ENCODE data around the gene HTR6.

HTR6 gene

GRCh38 chr1:19657511-19657910, 7.2 kb upstream of the HTR6 start:
- no peak for DNase-seq

DNA sequence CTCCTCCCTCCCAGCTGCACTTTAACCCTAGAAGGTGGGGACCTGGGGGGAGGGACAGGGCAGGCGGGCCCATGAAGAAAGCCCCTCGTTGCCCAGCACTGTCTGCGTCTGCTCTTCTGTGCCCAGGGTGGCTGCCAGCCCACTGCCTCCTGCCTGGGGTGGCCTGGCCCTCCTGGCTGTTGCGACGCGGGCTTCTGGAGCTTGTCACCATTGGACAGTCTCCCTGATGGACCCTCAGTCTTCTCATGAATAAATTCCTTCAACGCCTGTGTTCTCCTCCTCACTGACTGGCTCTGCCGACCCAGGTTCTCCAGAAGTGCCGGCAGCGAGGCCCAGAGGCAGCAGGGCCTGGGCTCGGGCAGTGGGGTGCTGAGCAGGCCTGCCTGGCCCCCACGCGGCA, 6.5 kb upstream of the HTR6 start:
- no peak for DNase-seq

DNA sequence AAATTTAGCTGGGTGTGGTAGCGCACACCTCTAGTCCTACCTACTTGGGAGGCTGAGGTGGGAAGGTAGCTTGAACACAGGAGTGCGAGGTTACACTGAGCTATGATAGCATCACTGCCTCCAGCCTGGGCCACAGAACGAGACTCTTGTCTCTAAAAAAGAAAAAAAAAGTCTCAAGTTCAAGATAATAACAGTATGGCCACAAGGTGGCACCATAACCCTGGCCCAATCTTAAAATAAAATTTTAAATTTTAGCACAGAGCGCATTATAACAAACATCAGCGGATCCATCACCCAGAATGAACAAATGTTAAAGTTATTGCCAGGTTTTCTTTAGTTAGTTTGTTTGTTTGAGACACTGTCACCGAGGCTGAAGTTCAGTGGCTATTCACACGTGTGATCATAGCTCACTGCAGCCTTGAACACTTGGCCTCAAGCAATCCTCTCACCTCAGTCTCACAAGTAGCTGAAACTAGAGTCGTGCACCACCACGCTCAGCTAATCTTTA, 2.9 kb upstream of the HTR6 start:
- DNase-seq: no peak

DNA sequence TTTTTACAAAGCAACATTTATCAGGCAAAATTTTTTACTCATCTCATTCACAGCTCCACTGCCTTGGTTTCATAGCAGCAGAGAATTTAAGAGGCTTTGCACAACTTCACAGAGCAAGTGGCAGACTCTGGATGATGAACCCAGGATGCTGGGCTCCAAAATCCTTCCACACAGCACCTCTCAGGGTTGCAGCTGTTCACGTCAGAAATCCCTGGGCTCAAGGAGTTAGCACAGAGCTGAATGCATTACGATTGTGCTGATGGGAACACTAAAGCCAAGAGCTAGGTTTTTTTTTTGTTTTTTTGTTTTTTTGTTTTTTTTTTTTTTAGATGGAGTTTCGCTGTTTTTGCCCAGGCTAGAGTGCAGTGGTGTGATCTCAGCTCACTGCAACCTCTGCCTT, 2.4 kb upstream of the HTR6 start:
- DNase-seq: no peak

- no peak for DNase-seq
Measured at GRCh38 chr1:19665186-19665495, 466 bp downstream of the HTR6 start.

- no peak for DNase-seq
Measured at GRCh38 chr1:19665496-19666465, 1.1 kb downstream of the HTR6 start.

DNA sequence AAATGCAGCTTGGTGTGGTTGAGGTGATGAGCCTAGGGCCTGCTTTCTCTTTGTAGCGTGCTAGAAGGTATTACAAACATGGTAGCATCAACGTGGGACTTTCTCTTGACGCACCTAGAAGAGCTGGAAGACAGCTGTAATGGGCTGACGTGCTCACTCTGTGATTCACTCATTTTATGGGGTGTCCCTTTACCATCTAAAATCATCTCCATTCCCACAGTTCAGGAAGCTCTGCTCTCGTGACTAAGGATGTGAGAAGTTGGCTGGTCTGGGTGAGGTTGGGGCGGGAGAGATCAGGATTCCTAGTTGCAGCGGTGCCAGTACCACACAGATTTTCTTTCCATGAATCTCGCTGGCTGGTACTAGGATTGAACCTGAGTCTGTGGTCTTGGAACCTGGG, 4.2 kb downstream of the HTR6 start:
- no peak for DNase-seq

GRCh38 chr1:19670787-19671186, 6.1 kb downstream of the HTR6 start:
- no peak for DNase-seq

GRCh38 chr1:19672237-19672636, 7.6 kb downstream of the HTR6 start:
- no peak for DNase-seq

- no peak for DNase-seq
Measured at GRCh38 chr1:19675797-19676196, 11.1 kb downstream of the HTR6 start.

GRCh38 chr1:19676438-19676922, 11.8 kb downstream of the HTR6 start:
- no peak for DNase-seq

DNA sequence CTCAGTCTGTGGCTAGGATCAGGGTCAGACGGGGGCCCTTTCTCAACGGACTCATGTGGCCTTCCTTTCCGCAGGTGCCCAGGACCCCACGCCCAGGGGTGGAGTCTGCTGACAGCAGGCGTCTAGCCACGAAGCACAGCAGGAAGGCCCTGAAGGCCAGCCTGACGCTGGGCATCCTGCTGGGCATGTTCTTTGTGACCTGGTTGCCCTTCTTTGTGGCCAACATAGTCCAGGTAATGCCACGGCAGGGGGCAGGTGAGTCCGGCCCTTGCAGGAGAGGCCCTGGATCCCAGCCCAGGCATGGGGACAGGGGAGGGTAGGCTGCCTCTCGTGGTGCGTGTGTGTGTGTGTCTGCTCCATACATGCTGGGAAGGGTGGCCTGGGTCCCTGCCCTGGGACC, 13.8 kb downstream of the HTR6 start:
- no peak for DNase-seq

DNA sequence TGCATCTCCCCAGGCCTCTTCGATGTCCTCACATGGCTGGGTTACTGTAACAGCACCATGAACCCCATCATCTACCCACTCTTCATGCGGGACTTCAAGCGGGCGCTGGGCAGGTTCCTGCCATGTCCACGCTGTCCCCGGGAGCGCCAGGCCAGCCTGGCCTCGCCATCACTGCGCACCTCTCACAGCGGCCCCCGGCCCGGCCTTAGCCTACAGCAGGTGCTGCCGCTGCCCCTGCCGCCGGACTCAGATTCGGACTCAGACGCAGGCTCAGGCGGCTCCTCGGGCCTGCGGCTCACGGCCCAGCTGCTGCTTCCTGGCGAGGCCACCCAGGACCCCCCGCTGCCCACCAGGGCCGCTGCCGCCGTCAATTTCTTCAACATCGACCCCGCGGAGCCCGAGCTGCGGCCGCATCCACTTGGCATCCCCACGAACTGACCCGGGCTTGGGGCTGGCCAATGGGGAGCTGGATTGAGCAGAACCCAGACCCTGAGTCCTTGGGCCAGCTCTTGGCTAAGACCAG, 14.3 kb downstream of the HTR6 start:
- DNase-seq: no peak

GRCh38 chr1:19679691-19680090, 15.0 kb downstream of the HTR6 start:
- no peak for DNase-seq

- no peak for DNase-seq
Measured at GRCh38 chr1:19680644-19681043, 16.0 kb downstream of the HTR6 start.

DNA sequence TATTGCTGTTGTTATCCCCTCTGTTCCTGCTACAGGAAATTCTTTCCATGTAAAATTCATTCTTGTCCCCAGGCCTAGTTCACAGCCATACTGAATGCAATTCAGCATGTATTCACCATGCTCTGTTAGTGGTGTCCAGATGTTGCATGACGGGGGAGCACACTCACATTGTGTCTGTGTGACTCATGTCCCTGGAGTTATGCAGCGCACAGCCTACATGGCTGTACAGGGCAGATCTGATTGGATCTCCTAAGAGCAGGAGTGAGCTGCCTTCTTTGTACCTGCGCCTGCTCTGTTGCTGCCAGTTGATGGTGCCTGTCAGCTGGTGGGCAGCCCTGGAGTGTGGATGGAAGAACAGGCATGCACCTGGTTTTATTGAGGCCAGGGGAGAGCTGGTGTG, 17.6 kb downstream of the HTR6 start:
- no peak for DNase-seq

DNA sequence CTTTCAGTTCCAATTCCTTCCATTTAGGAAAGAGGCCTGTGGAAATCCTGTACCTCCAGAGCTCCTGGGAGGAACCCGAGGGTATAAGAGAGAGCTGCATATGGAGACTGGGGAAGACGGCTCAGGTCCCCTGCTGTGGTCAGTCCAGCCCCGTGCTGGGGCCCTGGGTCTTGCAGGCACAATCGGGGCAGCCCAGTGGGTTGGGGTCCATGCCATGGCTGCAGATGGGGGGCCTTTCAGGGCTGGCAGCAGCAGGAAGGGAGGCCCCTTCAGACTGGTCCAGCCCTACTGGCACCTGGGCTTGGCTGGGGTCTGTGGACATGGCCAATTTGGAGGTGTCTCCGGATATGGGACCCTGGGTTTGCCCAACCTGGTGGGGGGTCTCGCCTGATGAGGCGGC, 18.2 kb downstream of the HTR6 start:
- no peak for DNase-seq

DNA sequence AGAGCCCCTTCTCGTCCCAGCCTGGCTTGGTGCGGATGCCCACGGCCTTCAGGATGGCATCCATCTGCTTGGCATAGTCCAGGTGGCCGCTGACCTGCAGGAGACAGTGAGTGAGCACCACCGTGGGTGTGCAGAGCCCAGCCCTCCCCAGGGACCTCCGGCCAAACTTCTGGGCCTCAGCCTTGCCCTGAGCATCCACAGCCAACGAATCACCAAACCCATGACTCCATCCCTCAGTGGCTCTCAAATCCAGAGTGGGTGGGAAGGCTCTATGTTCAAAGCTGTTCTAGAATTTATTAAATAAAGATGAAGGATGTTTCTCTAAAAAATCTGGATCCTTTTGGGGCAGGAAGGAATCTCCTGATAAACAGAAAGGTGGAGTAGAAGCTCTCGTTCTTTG, 18.7 kb downstream of the HTR6 start:
- no peak for DNase-seq

- DNase-seq: no peak
Measured at GRCh38 chr1:19684677-19685076, 20.0 kb downstream of the HTR6 start.

GRCh38 chr1:19685994-19686393, 21.3 kb downstream of the HTR6 start:
- DNase-seq: no peak

- no peak for DNase-seq
Measured at GRCh38 chr1:19687414-19687813, 22.7 kb downstream of the HTR6 start.

GRCh38 chr1:19688041-19688842, 23.6 kb downstream of the HTR6 start:
- DNase-seq: peak; percentile 46

- no peak for DNase-seq
Measured at GRCh38 chr1:19689085-19689757, 24.5 kb downstream of the HTR6 start.
